Retina (tissue), 1 donor: Measurements from ENCODE around the gene DAB1.
"Not testable (repeated sequence)": the region's sequence is repeated elsewhere in the genome, so short reads cannot be mapped to it uniquely, and the experiment has no call there.

ENCODE experiments used
- DNase-seq: peaks from one replicate; pipeline ENCODE4 v3.0.0-alpha.2; 2016

The DAB1 gene

GRCh38 chr1:57357462-57357861 is 66.4 kb downstream of the DAB1 start:
- no peak for DNase-seq

DNA sequence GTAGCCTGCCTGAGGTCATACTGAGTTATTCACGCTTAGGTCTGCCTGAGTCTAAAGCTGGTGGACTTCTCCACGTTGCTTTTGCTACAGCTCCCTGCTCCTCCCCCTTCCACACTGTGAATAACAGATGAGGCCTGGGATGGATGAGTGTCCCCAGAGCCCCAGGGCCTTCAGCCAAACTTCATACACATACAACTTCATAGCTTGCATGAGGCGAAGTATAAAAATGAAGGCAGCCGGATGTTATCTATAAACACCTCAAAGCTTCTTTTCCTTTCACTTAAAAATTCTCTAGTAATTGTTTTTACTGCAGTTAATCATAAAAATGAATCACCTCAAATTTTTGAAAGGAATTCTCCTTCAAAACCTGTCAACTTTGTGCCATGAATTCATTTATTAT is 70.2 kb downstream of the DAB1 start:
- no peak for DNase-seq

- no peak for DNase-seq
These were observed 73.2 kb downstream of the DAB1 start for GRCh38 chr1:57350610-57351009.

- DNase-seq = no peak
These were observed 74.9 kb downstream of the DAB1 start for GRCh38 chr1:57348921-57349320.

- DNase-seq = no peak
These were observed 77.9 kb downstream of the DAB1 start for GRCh38 chr1:57345916-57346315.

- DNase-seq = no peak
These were observed 79.6 kb downstream of the DAB1 start for GRCh38 chr1:57344265-57344664.

DNA sequence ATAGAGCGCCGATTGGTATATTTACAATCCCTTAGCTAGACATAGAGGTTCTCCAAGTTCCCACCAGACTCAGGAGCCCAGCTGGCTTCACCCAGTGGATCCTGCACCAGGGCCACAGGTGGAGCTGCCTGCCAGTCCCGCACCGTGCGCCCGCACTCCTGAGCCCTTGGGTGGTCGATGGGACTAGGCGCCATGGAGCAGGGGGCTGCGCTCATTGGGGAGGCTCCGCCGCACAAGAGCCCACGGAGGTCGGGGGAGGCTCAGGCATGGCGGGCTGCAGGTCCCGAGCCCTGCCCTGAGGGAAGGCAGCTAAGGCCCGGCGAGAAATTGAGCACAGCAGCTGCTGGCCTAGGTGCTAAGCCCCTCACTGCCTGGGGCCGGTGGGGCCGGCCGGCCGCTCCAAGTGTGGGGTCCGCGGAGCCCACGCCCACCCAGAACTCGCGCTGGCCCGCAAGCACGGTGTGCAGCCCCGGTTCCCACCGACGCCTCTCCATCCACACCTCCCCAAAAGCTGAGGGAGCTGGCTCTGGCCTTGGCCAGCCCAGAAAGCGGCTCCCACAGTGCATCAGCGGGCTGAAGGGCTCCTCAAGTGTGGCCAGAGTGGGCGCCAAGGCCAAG is 80.5 kb downstream of the DAB1 start:
- DNase-seq = not testable (repeated sequence)

- no peak for DNase-seq
These were observed 82.1 kb downstream of the DAB1 start for GRCh38 chr1:57341721-57342120.

GRCh38 chr1:57340334-57341070 is 83.4 kb downstream of the DAB1 start:
- peak; percentile 45 for DNase-seq

- no peak for DNase-seq
These were observed 86.2 kb downstream of the DAB1 start for GRCh38 chr1:57337623-57338022.

DNA sequence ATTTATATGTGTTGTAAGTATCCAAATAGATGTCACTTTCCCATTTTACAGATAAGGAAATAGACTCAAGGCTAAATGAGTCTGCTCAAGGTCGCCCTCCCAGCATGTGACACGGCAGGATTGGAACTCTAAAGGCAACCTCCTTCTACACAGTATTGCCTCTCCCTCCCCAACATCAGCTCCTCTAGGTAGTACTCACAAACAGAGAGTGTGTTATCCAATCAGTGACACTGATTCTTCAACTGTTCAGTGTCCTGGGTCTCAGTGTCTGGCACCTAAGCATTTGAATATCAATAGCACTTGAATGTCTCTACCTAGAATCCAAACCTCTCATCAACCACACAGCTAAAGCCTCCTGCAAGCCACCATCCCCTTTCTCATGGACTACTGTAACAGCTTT is 87.1 kb downstream of the DAB1 start:
- DNase-seq = no peak

DNA sequence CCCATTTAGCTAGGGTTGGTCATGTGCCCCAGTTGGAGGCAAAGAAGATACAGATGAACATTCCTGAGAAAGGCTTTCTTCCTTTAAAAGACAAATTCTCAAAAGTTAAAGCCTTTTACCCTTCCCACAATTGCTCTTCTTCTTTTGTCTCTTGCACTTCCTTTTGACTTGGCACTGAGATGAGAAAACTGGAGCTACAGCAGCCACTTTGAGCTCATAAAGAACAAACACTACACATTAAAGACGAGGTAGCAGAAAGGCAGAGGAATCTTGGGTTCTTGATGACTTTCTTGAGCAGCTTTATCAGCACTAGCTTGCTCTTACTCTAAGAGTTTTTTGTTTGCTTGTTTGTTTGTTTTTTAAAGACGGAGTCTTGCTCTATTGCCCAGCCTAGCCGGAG is 92.2 kb downstream of the DAB1 start:
- DNase-seq = no peak

GRCh38 chr1:57329937-57330336 is 93.9 kb downstream of the DAB1 start:
- peak; percentile 27 for DNase-seq

DNA sequence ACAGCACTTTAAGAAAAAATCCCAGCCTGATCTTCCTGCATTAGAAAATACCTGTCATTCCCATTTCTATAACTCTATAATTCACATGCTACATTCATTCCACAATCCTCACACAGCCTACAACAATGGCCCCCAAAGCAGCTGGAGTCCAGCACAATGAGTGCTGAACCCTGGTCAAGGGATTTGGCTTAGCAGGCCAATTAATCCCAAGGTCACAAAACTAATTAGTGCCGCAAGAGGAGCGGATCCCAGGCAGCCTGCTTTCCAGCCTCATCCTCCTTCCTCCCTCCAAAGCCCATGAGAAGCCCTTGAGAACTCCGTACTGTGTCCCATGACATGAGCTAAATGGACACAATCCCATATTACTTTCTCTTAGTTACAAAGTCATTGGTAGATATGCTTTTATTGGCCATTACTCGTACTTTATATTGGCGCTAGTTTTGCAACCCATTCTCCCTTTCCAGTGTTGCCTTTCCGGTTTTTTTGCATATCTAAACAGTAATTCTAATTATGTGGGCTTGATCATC is 94.8 kb downstream of the DAB1 start:
- peak; percentile 67 for DNase-seq

DNA sequence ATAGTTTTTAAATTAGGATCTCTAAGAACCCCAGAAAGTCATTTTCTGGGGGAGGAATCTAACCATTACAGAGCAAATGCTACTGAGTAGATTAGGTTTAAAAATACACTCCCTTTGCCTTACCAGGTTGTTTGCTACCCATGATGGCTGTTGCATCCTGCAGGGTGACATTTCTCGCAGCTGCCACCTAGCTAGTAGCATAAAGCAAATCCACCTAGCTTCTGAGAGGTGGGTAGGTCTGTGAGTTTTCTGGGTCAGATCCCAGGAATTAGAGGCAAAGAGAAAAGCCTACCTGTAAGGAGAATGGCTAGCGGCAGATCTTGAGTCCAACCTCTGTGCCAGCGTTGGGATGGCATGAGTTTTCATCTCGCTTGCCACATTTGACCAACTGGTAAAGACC is 95.9 kb downstream of the DAB1 start:
- DNase-seq = no peak

DNA sequence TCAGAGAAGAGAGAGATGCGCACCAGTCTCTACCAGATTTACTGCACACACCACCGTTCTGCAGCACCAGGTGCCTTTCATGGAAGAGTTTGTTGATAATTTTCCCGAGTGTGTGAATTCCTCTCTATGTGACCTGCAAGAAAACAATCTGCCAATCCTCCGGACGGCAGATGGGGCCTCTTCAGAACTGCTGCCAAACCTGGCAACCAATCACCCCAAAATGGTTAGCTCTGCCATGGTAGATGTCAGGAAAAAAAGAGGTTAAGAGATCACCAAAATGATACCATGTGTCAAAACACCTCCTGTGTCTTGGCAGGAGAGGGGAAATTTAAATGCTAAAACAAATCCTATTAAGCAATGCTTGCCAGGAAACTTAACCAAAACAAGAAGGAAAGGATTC is 96.5 kb downstream of the DAB1 start:
- no peak for DNase-seq

DNA sequence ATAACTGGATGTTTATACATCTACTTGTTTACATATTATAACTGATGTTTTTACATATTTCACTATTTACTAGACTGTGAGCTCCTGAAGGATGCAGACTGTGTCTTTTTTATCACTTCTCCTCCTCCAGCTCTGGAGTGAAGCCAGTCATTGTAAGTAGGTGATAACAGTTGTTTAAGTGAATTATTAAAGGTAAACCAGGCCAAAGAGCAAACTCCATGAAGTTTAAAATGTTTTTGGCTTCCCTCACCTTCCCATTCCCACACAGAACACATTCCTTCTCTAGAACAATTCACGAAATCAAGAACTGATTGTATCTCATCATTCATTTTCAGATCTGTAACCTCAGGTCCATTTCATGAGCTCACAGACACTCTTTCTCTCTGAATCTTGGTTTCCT is 98.3 kb downstream of the DAB1 start:
- no peak for DNase-seq

DNA sequence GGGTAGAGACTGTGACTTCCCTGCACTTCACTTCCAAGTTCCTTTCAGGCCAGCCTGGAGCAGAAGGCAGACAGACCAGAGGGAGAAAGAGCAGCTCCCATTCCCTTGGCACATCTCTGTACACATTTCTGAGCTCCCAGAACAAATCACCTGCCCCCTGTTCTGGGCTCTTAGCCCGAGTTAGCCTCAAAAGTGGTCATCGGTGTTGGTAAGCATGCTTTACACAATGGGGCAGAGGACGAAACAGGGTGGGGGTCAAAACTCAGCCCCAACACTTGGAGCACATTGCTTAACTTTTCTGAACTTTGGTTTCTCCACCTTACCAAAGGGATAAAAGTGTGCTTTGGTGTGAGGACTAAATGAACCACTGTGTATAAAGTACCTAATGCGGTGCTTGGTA is 98.7 kb downstream of the DAB1 start:
- no peak for DNase-seq

DNA sequence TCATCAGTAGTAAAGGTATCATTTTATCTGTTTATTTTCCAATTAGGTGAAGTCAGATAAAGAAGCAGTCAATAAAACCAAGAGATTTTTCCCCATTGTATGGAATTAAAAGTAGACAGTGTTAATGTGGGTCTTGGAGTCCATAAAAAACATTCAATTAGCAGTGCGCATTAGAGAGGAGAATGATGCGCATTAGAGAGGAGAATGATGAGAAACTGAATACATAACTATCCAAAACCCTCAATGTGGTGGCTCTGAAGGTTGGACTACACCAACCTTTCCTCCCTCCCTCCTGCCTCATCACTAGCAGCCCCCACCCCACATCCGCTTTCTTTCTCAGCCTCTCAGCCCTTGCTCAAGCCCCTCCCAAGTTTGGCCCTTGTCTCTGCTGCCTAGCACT is 99.5 kb downstream of the DAB1 start:
- no peak for DNase-seq

GRCh38 chr1:57321776-57322175 is 102.1 kb downstream of the DAB1 start:
- no peak for DNase-seq

- no peak for DNase-seq
These were observed 104.1 kb downstream of the DAB1 start for GRCh38 chr1:57319791-57320190.

GRCh38 chr1:57319165-57319564 is 104.7 kb downstream of the DAB1 start:
- no peak for DNase-seq

DNA sequence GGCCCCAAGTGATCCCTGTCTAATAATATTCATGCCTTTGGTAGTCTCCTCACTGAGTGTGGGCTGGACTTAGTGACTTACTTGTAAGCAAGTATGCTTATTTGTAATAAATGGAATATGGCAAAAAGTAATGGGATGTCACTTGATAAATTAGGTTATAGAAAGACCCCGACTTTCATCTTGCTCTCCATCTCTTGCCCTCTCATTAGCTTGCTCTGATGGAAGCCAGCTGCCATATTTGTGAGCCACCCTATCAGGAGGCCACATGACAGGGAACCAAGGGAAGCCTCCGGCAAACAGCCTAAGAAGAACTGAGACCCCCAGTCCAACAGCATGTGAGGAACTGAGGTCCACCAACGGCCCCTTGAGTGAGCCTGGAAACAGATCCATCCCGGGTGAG is 107.0 kb downstream of the DAB1 start:
- no peak for DNase-seq

- no peak for DNase-seq
These were observed 107.6 kb downstream of the DAB1 start for GRCh38 chr1:57316291-57316690.

- DNase-seq = no peak
These were observed 111.0 kb downstream of the DAB1 start for GRCh38 chr1:57312869-57313268.
